Measurements from ENCODE around the gene TNNI3K.

TNNI3K gene

DNA sequence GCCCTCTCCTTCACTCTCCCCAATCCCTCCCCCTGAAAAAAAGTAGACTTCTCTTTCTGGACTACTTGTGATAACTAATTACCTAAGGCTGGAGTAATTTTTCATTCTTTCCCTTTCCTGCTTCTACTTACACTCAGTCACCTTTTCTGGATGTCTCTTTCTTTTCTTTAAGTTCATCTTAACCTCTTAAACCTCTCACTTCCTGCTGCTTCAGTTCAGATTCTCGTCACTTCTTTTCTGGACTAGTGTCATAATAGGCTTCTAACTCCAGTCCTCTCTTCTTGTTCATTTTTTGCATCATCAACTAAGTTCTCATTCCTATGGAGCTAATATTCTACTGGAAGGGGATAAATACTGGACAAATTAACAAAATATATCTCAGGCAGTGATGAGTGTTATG lies 201.8 kb downstream of the TNNI3K start:
- no peak for DNase-seq (ENCODE audit: low read depth)

- no peak for DNase-seq (ENCODE audit: low read depth)
Observed at GRCh38 chr1:74452035-74452434, 216.8 kb downstream of the TNNI3K start.

DNA sequence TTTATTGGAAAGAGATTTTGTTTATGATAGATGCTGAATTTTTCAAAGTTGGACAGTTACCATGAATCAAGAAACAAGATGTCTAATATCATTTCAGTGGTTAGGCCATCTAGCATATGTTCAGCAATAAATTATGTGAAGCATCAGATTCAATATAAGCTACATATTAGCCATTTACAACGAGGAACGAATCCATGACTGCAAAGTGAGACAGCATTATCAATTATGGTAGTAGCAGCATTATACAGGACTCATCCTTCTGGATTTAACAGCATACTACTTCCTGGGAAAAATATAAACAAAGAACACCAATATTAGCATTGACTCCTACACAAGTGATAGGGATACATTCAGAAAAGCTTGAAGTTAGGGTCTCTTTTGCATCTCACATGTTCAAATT lies 218.1 kb downstream of the TNNI3K start:
- no peak for DNase-seq (ENCODE audit: low read depth)

DNA sequence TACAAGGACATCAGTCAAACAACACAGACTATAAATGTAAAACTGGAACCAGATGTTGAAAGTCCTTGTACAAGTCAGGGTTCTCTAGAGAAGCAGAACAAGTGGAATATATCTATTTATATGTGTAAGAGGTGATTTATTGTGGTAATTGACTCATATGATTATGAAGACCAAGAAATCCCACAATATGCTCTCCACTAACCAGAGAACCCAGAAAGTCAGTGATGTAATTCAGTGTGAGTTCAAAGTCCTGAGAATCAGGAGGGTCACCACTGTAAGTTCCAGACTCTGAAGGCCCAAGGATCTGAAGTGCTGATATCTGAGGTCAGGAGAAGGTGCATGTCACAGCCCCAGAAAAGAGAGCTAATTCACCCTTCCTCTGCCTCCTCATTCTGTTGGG lies 220.2 kb downstream of the TNNI3K start:
- DNase-seq (ENCODE audit: low read depth) = no peak

DNA sequence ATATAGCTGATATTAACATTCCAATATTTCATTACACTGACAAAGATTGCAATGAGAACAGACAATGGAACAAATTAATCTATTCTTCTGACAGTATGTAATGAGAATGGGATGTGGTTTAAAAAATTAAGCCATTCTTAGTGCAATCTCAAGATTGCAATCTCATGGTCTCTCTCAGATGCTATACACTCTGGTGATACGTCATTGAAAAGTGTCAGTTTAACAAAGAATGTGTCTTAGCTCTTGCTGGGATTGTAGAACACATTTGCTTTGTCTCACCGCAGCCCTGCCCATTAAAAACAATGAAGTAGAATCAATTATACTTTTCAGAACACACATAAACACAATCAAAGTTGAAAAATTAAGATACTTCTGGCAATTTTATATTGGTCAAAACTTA lies 222.1 kb downstream of the TNNI3K start:
- DNase-seq (ENCODE audit: low read depth) = no peak

DNA sequence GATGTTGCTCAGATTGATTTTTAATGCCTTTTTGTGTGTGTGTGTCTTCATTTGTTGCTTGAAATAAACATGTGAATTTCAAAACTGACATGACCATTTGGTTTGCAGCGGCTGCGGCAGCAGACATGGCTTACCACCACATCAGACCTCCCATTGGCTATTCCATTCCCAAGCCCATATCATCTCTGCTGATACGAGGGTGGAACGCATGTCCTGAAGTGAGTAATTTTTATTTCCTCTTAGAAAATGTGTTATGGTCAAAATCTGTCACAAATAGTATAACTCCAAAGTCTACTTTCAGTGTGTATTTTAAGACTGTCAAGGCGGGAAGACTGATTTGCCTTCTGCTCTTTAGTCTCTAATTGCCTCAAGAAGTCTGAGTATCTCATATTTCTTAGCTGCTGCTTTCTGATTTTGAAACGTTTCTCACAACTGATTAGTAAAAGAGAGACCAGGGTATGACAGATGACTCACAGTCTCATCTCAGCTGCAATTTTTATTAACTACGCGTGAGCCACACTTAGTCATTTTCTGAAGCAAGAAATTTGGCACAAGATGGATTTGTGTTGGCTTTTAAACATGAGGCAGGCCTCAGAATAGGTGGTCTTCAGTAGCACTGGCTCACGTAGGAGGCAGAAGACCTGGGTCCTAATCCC lies 228.3 kb downstream of the TNNI3K start:
- DNase-seq (ENCODE audit: low read depth) = no peak

DNA sequence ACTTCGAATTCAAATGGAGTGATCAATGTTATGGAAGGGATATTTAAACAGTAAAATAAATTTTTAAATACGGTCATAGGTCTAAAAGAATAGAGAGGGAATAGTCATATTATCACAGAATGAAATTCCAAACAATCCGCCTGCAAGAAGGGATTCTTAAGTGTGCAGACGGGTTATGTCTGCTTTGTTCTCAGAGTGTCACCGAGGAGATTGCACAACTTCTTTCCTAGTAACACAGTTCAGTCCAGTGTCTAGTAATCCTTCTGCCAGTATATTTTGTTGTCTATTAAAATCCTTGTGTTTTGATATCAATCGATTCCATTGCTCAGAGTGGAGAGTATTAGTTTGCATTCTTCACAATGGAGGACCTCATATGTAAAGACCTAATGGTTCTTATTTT lies 228.8 kb downstream of the TNNI3K start:
- DNase-seq (ENCODE audit: low read depth) = no peak

DNA sequence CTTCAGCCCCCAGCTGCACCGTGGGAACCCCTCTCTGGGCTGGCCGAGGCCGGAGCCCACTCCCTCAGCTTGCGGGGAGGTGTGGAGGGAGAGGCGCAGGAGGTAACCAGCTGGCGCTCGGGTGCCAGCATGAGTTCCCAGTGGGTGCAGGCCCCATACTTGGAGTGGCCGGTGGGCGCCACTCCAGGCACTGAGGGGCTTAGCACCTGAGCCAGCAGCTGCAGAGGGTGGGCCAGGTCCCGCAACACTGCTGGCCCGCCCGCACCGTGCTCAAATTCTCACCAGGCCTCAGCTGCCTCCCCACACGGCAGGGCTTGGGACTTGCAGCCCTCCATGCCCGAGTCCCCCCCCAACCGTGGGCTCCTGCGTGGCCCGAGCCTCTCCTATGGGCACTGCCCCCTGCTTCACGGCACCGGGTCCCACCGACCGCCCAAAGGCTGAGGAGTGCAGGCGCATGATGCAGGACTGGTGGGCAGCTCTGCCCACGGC lies 230.1 kb downstream of the TNNI3K start:
- DNase-seq (ENCODE audit: low read depth) = no peak

GRCh38 chr1:74467786-74468377 lies 232.7 kb downstream of the TNNI3K start:
- no peak for DNase-seq (ENCODE audit: low read depth)

DNA sequence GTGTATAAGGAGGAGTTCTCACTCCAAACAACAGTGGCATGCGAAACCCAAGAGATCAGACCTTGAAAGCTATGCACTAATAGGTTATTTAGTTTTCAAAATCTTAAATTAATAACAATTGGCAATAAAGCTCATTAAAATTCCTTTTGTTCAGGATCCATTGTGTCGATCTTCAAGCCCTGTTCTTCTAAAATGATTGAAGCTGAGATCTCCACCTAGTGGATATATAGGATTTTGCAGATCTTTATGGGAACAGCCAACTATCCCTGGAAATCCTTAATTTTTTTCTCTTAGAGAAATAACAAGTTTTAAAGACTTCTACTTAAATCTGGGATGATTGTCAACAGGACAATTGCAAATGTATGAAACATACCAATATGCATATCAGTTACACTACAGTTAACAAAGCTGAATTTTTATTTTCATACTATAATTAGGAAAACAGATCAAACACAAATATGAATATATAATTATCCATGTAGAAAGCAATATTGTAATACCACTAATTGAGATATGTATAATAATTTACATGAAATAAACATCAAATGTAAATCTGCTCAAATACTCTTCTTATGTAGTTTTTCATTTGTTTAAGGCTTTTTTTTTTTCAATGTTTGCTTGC lies 233.9 kb downstream of the TNNI3K start:
- no peak for DNase-seq (ENCODE audit: low read depth)

DNA sequence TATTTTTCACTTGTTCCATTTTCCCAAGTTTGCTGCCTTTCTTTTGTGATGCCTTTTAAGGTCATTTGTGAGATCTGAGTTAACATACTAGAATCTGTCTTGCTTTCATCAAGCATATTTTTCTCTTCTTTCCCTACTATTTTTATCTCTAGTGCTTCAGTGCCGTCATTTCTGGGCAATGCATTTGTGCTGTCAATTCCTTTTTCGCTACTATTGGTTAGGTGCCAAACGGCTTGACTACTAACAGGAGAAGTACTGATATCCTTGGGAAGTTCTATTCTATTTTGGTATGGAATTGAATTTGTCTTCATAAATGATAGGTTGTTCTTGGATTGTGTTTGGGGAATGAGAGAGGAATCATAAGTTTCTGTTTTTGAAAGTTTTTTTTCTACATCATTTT lies 235.1 kb downstream of the TNNI3K start:
- DNase-seq (ENCODE audit: low read depth) = no peak

GRCh38 chr1:74470936-74471335 lies 235.7 kb downstream of the TNNI3K start:
- no peak for DNase-seq (ENCODE audit: low read depth)

DNA sequence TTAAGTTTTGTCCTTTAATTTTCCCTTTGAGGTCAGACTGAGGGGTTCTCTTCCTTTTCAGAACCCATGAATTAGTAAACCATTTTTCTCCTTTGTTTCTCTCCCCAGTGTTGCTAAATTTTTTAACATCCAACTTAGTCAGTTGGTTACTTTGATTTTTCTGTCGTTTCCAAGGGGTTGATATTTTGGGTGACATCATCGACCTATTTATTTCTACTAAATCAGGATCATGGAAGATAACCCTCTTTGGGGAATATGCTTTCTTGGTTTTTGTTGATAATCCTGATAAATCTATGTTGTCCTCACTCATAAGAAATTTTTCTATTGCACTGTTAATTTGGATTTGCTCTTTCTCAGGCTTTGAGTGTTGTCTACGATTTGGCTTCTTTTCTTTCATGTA lies 236.3 kb downstream of the TNNI3K start:
- DNase-seq (ENCODE audit: low read depth) = no peak

- DNase-seq (ENCODE audit: low read depth) = no peak
Observed at GRCh38 chr1:74474585-74474984, 239.4 kb downstream of the TNNI3K start.

DNA sequence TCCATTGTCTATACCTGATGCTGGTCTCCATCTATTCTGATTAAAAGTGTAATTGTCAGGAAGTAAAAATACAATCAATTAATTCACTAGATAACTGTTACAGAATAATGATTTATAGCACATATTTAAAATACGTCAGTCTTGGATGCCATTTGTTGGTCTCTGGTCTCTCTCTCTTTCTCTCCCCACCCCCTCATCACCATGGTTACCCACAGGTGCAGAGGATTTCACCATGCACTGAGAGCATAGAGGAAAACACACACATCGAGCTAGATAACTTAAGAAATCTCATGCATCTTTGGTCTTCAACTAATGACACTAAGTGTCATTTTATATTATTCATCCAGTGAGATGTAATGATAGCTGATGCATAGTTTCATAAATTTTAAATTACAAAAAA lies 243.8 kb downstream of the TNNI3K start:
- DNase-seq (ENCODE audit: low read depth) = no peak

- DNase-seq (ENCODE audit: low read depth) = no peak
Observed at GRCh38 chr1:74480068-74480467, 244.9 kb downstream of the TNNI3K start.

- no peak for DNase-seq (ENCODE audit: low read depth)
Observed at GRCh38 chr1:74481607-74482006, 246.4 kb downstream of the TNNI3K start.

DNA sequence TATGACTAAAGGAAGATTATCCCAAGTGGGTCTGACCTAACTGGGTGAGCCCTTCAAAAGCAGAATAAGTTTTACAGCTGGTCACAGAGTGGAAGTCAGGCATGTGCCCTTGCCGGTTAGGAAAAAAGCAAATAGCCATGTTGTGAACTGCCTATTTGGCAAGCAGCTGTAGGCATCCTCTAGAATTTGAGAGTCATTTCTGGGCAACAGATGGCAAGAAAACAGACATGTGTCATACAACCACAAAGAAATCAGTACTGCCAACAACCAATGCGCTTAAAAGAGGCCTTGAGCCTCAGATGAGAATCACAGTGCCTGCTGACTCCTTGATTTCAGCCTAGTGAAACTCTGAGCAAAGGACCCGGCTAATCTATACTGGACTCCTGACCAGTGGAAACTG lies 250.4 kb downstream of the TNNI3K start:
- DNase-seq (ENCODE audit: low read depth) = no peak

DNA sequence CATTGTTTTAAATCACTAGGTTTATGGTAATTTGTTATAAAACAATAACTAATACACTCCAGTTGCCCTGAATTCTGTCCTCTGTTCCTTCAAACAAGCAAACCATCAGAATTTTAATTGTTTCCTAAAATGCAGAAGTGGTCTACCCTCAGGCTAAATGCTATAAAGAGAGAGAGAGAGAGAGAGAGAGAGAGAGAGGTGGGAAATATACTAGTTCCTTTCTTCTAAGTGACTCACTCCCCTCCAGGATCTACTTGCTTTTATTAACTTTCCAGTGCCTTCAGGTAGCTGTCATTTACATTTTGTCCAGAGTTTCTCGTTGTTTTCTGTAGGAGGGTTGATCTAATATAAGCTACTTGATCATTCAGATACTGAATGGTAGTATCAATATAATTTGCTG lies 250.8 kb downstream of the TNNI3K start:
- DNase-seq (ENCODE audit: low read depth) = no peak

DNA sequence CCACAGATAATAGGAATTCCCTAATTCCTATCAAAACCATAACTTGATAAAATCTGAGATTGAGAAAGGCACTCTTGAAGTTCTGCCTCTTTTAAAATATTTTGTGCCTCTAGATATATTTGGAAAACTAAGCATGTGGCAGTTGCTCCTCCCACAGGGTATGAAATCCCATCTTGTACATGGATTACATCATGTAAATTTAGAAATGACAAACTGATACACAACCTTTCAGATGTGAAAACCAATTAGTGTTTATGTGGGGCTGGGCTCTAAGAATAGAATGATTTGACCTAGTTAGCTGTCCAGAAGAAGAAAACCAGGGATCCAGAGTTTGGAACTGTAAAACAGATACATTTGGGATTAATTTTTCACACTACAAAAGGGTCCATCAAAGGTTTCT lies 261.5 kb downstream of the TNNI3K start:
- no peak for DNase-seq (ENCODE audit: low read depth)

DNA sequence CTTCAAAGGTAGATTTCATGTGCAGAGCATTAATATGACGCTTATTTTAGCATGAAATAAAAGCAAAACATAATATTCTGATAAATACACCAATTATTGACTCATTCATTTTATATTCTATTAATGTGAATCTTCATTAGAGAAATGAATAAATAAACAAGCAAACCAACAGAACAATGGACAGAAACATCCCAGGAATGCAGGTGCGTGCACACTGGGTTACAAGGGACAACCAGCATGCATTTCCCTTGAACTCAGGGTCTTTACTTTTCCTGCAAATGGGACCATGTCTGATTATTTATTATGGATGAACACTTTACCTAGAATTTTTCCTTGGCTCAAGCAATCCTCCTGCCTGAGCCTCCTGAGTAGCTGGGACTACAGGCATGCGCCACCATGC lies 263.7 kb downstream of the TNNI3K start:
- no peak for DNase-seq (ENCODE audit: low read depth)

GRCh38 chr1:74502432-74502831 lies 267.2 kb downstream of the TNNI3K start:
- no peak for DNase-seq (ENCODE audit: low read depth)

DNA sequence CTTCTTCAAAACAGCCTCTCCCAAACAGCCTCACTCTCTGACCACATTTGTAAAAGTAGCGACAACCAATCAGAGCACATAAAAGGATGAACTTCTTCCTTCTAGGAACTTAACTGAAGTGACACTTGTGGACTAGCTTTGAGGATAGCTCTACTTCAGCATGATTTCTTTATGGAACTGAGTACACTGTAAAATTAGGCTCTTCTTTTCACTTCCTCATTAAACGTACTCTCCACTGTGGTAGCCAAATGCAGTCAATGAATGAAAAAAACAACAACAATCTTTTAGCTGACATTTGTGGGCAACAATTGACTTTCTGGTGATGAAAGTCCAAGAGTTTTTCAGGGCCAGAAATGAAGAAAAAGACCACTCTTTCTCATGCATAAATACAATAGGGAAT lies 267.7 kb downstream of the TNNI3K start:
- DNase-seq (ENCODE audit: low read depth) = no peak
